Measurements from ENCODE around the gene C5AR1.

C5AR1 gene

GRCh38 chr19:47371261-47371660, 61.6 kb downstream of the C5AR1 start:
- no peak for DNase-seq
